K562 (cell line): ENCODE data around the gene SLC19A1. TPM values are rescaled to one million over a fixed set of nuclear protein-coding genes. Genes with fewer than 3 reads are reported as not detected.
A peak's percentile ranks its signal among the peaks of the same experiment; 100 is the strongest.

Source experiments
- CSDE1 ChIP-seq, 2 experiments: fragments of 450-650 bp; IDR thresholded peaks; 2 replicates each; pipeline ENCODE4 v1.6.1; 2016; ENCODE audit warnings: mild to moderate bottlenecking in 1 of 2
- LARP7 ChIP-seq: fragments of 450-650 bp; IDR thresholded peaks from 2 replicates; pipeline ENCODE4 v1.6.1; 2016
- NCOA6 ChIP-seq: fragments of 450-650 bp; IDR thresholded peaks from 2 replicates; pipeline ENCODE4 v1.6.1; 2017; ENCODE audit warnings: mild to moderate bottlenecking
- ZKSCAN3 ChIP-seq: fragments of 250-450 bp; sonication (Bioruptor Pico); IDR thresholded peaks from 2 replicates; pipeline ENCODE4 v1.4.0; 2020
- ZNF766 ChIP-seq: fragments of 200-800 bp; sonication (Bioruptor generic); conservative IDR thresholded peaks from 2 replicates; pipeline ENCODE4 v1.6.1; 2016; ENCODE audit warnings: missing genetic modification characterization, missing compliant biosample characterization
- ZNF785 ChIP-seq: fragments of 250-450 bp; sonication (Bioruptor Pico); IDR thresholded peaks from 2 replicates; pipeline ENCODE4 v1.4.0; 2020; ENCODE audit warnings: mild to moderate bottlenecking
- polyA plus RNA-seq, 8 experiments: library from polyadenylated mRNA; depleted of rRNA in 4 of 8; stranded (reverse) in 5 of 8; unstranded in 3 of 8; fragments of >200 nt; fragmentation: Nextera tagmentation in 2 of 8; fragmentation: Illumina TruSeq in 1 of 8; extraction: Ambion mirVana in 2 of 8; extraction: Trizol in 1 of 8; gene quantifications; 2 replicates each; pipeline versions ENCODE4 v1.2.1 to v1.2.3, GENCODE V29; 2011 to 2014; ENCODE audit warnings: inconsistent platforms in 1 of 8, missing spikeins in 1 of 8
- total RNA-seq, 7 experiments: library from RNA; depleted of rRNA in 6 of 7; stranded (reverse); fragments of >200 nt in 6 of 7; fragmentation: Illumina TruSeq in 2 of 7; extraction: Trizol in 2 of 7; gene quantifications; 2 replicates each; pipeline versions ENCODE4 v1.2.1 to v1.2.3, GENCODE V29; 2011 to 2021; ENCODE audit warnings: low replicate concordance in 1 of 7
- TF ChIP-seq, protein P1 (sequence below): sonication (generic); formaldehyde crosslinking; IDR thresholded peaks from 2 replicates; pipeline ENCODE4 v1.8.1; 2023; ENCODE audit warnings: mild to moderate bottlenecking, missing genetic modification reagents
- TF ChIP-seq, protein P2 (sequence below): fragments of 450-650 bp; IDR thresholded peaks from 2 replicates; pipeline ENCODE4 v1.6.1; 2016; ENCODE audit warnings: mild to moderate bottlenecking, moderate library complexity
- TF ChIP-seq, protein P3 (sequence below): sonication (generic); formaldehyde crosslinking; IDR thresholded peaks from 2 replicates; pipeline ENCODE4 v1.8.0; 2022; ENCODE audit warnings: mild to moderate bottlenecking, missing genetic modification reagents

Gene SLC19A1
- total and polyA plus RNA-seq, 9 of the 15 experiments (the other 6 are each of a cell fraction or from before 2014, with no cell fraction given), result 0.65 to 88.7 (median 12.0) TPM

DNA sequence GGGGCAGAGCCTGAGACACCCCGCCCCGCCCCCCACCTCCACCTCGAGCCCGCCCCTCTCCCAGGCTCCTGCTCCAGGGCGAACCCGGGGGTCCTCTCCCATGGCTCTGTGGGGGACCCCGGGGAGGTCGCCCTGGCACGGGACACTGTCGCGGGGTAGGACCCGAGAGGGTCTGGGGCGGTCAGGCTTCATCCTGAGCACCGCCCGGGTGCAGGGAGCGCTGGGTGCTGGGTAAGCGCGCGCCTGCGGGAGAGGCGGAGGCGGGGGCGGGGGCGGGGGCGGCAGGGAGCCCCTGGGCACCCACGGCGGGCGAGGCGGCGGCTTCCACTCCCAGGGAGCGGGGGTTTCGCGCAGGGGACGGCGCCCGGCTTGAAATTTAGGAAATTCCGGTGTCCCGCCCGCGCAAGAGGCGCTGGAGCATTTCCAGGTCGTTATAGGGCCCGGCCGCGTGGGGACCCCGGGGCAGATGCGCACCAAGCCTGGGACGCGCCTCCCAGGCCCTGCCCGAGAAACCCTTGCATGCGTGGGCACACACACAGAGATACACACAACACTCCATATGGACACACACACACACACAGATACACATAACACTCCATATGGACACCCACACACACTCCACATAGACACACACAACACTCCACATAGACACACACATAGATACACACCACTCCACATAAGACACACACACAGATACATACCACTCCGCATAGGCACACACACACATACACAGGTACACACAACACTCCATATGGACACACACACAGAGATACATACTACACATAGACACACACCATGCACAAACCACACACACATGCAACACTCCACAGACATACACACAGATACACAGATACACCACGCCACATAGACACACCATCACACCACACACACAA is 48.7 kb upstream of the SLC19A1 start (continued):
- TF ChIP-seq, protein P1, sequence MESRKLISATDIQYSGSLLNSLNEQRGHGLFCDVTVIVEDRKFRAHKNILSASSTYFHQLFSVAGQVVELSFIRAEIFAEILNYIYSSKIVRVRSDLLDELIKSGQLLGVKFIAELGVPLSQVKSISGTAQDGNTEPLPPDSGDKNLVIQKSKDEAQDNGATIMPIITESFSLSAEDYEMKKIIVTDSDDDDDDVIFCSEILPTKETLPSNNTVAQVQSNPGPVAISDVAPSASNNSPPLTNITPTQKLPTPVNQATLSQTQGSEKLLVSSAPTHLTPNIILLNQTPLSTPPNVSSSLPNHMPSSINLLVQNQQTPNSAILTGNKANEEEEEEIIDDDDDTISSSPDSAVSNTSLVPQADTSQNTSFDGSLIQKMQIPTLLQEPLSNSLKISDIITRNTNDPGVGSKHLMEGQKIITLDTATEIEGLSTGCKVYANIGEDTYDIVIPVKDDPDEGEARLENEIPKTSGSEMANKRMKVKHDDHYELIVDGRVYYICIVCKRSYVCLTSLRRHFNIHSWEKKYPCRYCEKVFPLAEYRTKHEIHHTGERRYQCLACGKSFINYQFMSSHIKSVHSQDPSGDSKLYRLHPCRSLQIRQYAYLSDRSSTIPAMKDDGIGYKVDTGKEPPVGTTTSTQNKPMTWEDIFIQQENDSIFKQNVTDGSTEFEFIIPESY (CRISPR knock-in tag), result no peak
- TF ChIP-seq, protein P2, sequence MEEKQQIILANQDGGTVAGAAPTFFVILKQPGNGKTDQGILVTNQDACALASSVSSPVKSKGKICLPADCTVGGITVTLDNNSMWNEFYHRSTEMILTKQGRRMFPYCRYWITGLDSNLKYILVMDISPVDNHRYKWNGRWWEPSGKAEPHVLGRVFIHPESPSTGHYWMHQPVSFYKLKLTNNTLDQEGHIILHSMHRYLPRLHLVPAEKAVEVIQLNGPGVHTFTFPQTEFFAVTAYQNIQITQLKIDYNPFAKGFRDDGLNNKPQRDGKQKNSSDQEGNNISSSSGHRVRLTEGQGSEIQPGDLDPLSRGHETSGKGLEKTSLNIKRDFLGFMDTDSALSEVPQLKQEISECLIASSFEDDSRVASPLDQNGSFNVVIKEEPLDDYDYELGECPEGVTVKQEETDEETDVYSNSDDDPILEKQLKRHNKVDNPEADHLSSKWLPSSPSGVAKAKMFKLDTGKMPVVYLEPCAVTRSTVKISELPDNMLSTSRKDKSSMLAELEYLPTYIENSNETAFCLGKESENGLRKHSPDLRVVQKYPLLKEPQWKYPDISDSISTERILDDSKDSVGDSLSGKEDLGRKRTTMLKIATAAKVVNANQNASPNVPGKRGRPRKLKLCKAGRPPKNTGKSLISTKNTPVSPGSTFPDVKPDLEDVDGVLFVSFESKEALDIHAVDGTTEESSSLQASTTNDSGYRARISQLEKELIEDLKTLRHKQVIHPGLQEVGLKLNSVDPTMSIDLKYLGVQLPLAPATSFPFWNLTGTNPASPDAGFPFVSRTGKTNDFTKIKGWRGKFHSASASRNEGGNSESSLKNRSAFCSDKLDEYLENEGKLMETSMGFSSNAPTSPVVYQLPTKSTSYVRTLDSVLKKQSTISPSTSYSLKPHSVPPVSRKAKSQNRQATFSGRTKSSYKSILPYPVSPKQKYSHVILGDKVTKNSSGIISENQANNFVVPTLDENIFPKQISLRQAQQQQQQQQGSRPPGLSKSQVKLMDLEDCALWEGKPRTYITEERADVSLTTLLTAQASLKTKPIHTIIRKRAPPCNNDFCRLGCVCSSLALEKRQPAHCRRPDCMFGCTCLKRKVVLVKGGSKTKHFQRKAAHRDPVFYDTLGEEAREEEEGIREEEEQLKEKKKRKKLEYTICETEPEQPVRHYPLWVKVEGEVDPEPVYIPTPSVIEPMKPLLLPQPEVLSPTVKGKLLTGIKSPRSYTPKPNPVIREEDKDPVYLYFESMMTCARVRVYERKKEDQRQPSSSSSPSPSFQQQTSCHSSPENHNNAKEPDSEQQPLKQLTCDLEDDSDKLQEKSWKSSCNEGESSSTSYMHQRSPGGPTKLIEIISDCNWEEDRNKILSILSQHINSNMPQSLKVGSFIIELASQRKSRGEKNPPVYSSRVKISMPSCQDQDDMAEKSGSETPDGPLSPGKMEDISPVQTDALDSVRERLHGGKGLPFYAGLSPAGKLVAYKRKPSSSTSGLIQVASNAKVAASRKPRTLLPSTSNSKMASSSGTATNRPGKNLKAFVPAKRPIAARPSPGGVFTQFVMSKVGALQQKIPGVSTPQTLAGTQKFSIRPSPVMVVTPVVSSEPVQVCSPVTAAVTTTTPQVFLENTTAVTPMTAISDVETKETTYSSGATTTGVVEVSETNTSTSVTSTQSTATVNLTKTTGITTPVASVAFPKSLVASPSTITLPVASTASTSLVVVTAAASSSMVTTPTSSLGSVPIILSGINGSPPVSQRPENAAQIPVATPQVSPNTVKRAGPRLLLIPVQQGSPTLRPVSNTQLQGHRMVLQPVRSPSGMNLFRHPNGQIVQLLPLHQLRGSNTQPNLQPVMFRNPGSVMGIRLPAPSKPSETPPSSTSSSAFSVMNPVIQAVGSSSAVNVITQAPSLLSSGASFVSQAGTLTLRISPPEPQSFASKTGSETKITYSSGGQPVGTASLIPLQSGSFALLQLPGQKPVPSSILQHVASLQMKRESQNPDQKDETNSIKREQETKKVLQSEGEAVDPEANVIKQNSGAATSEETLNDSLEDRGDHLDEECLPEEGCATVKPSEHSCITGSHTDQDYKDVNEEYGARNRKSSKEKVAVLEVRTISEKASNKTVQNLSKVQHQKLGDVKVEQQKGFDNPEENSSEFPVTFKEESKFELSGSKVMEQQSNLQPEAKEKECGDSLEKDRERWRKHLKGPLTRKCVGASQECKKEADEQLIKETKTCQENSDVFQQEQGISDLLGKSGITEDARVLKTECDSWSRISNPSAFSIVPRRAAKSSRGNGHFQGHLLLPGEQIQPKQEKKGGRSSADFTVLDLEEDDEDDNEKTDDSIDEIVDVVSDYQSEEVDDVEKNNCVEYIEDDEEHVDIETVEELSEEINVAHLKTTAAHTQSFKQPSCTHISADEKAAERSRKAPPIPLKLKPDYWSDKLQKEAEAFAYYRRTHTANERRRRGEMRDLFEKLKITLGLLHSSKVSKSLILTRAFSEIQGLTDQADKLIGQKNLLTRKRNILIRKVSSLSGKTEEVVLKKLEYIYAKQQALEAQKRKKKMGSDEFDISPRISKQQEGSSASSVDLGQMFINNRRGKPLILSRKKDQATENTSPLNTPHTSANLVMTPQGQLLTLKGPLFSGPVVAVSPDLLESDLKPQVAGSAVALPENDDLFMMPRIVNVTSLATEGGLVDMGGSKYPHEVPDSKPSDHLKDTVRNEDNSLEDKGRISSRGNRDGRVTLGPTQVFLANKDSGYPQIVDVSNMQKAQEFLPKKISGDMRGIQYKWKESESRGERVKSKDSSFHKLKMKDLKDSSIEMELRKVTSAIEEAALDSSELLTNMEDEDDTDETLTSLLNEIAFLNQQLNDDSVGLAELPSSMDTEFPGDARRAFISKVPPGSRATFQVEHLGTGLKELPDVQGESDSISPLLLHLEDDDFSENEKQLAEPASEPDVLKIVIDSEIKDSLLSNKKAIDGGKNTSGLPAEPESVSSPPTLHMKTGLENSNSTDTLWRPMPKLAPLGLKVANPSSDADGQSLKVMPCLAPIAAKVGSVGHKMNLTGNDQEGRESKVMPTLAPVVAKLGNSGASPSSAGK, result peak; percentile 81
- TF ChIP-seq ZKSCAN3 (no peak), CSDE1 (IDR thresholded peaks at IDR 0.05) (peak in 1 of 2 experiments; percentile 67; a peak in 2 of 4 replicates), NCOA6 (no peak), LARP7 (peak; percentile 97), ZNF785 (CRISPR knock-in tag) (no peak), ZNF766 (no peak)
- TF ChIP-seq, protein P3, sequence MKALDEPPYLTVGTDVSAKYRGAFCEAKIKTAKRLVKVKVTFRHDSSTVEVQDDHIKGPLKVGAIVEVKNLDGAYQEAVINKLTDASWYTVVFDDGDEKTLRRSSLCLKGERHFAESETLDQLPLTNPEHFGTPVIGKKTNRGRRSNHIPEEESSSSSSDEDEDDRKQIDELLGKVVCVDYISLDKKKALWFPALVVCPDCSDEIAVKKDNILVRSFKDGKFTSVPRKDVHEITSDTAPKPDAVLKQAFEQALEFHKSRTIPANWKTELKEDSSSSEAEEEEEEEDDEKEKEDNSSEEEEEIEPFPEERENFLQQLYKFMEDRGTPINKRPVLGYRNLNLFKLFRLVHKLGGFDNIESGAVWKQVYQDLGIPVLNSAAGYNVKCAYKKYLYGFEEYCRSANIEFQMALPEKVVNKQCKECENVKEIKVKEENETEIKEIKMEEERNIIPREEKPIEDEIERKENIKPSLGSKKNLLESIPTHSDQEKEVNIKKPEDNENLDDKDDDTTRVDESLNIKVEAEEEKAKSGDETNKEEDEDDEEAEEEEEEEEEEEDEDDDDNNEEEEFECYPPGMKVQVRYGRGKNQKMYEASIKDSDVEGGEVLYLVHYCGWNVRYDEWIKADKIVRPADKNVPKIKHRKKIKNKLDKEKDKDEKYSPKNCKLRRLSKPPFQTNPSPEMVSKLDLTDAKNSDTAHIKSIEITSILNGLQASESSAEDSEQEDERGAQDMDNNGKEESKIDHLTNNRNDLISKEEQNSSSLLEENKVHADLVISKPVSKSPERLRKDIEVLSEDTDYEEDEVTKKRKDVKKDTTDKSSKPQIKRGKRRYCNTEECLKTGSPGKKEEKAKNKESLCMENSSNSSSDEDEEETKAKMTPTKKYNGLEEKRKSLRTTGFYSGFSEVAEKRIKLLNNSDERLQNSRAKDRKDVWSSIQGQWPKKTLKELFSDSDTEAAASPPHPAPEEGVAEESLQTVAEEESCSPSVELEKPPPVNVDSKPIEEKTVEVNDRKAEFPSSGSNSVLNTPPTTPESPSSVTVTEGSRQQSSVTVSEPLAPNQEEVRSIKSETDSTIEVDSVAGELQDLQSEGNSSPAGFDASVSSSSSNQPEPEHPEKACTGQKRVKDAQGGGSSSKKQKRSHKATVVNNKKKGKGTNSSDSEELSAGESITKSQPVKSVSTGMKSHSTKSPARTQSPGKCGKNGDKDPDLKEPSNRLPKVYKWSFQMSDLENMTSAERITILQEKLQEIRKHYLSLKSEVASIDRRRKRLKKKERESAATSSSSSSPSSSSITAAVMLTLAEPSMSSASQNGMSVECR, result peak; percentile 36; the same call in 1 of the 2 replicates
